HEK293 (cell line): Measurements from ENCODE around the gene SLC48A1.

ENCODE experiments used
- CTCF ChIA-PET: fragments of 350-600 bp; formaldehyde crosslinking; extraction: SDS; loops from one replicate; lab custom pipeline; 2021; ENCODE audit warnings: antibody characterized with exemption; lab: Yijun Ruan, JAX
- POLR2A ChIA-PET: fragments of 300-600 bp; formaldehyde crosslinking; extraction: SDS; loops from one replicate; lab custom pipeline; 2020; ENCODE audit warnings: antibody characterized with exemption, inconsistent platforms; lab: Yijun Ruan, JAX
- H3K27ac ChIP-seq: fragments of 200-500 bp; sonication (Bioruptor generic); 2 replicates; pipeline ENCODE4 v1.5.1; 2014; ENCODE audit warnings: low read depth, low read length, control low read depth, inconsistent platforms; ENCODE audit errors: extremely low read depth
- H3K36me3 ChIP-seq, 2 experiments: fragments of 200-500 bp in 1 of 2; sonication (Bioruptor generic) in 1 of 2; 1 replicate in 1 of 2; 2 replicates in 1 of 2; pipeline ENCODE4 v1.5.1; 2014 to 2017; ENCODE audit warnings: inconsistent platforms in 2 of 2, low read length in 2 of 2; ENCODE audit not compliant: control insufficient read depth in 2 of 2, insufficient read depth in 1 of 2
- H3K4me1 ChIP-seq: fragments of 200-500 bp; sonication (Bioruptor generic); 2 replicates; pipeline ENCODE4 v1.5.1; 2014; ENCODE audit warnings: mild to moderate bottlenecking, low read length, inconsistent platforms; ENCODE audit not compliant: control insufficient read depth, insufficient read depth
- H3K4me3 ChIP-seq: 2 replicates; pipeline ENCODE4 v1.5.1; 2011; ENCODE audit warnings: low read depth, mild to moderate bottlenecking, control low read depth, low read length, moderate library complexity
- H3K9me3 ChIP-seq: fragments of 200-500 bp; sonication (Bioruptor generic); 2 replicates; pipeline ENCODE4 v1.5.1; 2014; ENCODE audit warnings: low read depth, low read length, inconsistent platforms; ENCODE audit not compliant: control insufficient read depth, insufficient read depth
- KLF9 ChIP-seq: fragments of 450-650 bp; formaldehyde crosslinking; IDR thresholded peaks from 2 replicates; pipeline ENCODE4 v1.5.1; 2016; ENCODE audit warnings: missing biosample characterization, missing genetic modification characterization, low read depth
- YY2 ChIP-seq: fragments of 450-650 bp; formaldehyde crosslinking; IDR thresholded peaks from 2 replicates; pipeline ENCODE4 v1.5.1; 2016; ENCODE audit warnings: missing biosample characterization, missing genetic modification characterization
- ZBTB21 ChIP-seq: fragments of 450-650 bp; formaldehyde crosslinking; IDR thresholded peaks from 2 replicates; pipeline ENCODE4 v1.5.1; 2017; ENCODE audit warnings: missing biosample characterization, missing genetic modification characterization
- ZNF112 ChIP-seq: fragments of 450-650 bp; formaldehyde crosslinking; IDR thresholded peaks from 2 replicates; pipeline ENCODE4 v1.5.0; 2017; ENCODE audit warnings: missing biosample characterization, missing genetic modification characterization
- ZNF146 ChIP-seq: fragments of 450-650 bp; formaldehyde crosslinking; IDR thresholded peaks from 2 replicates; pipeline ENCODE4 v1.5.1; 2016; ENCODE audit warnings: missing biosample characterization, missing genetic modification characterization
- ZNF174 ChIP-seq: fragments of 450-650 bp; formaldehyde crosslinking; IDR thresholded peaks from 2 replicates; pipeline ENCODE4 v1.5.0; 2017; ENCODE audit warnings: missing biosample characterization, mild to moderate bottlenecking, missing genetic modification characterization
- ZNF292 ChIP-seq: fragments of 450-650 bp; formaldehyde crosslinking; IDR thresholded peaks from 2 replicates; pipeline ENCODE4 v1.5.1; 2016; ENCODE audit warnings: low read depth, missing biosample characterization, missing genetic modification characterization, borderline replicate concordance
- ZNF335 ChIP-seq: fragments of 450-650 bp; formaldehyde crosslinking; conservative IDR thresholded peaks from 2 replicates; pipeline ENCODE4 v1.5.1; 2016; ENCODE audit warnings: missing biosample characterization, missing genetic modification characterization
- ZNF426 ChIP-seq: fragments of 450-650 bp; formaldehyde crosslinking; IDR thresholded peaks from 2 replicates; pipeline ENCODE4 v1.5.1; 2017; ENCODE audit warnings: missing biosample characterization, missing genetic modification characterization, mild to moderate bottlenecking, inconsistent platforms, moderate library complexity
- ZNF558 ChIP-seq: fragments of 450-650 bp; formaldehyde crosslinking; IDR thresholded peaks from 2 replicates; pipeline ENCODE4 v1.5.1; 2016; ENCODE audit warnings: missing biosample characterization, missing genetic modification characterization
- ZNF585B ChIP-seq: fragments of 450-650 bp; formaldehyde crosslinking; IDR thresholded peaks from 2 replicates; pipeline ENCODE4 v1.5.1; 2016; ENCODE audit warnings: missing biosample characterization, missing genetic modification characterization
- ZNF629 ChIP-seq: fragments of 450-650 bp; formaldehyde crosslinking; IDR thresholded peaks from 2 replicates; pipeline ENCODE4 v1.5.1; 2017; ENCODE audit warnings: missing biosample characterization, missing genetic modification characterization
- ZSCAN23 ChIP-seq: fragments of 450-650 bp; formaldehyde crosslinking; IDR thresholded peaks from 2 replicates; pipeline ENCODE4 v1.5.1; 2016; ENCODE audit warnings: missing biosample characterization, missing genetic modification characterization
- TF ChIP-seq, protein P1 (sequence below): fragments of 450-650 bp; formaldehyde crosslinking; optimal IDR thresholded peaks from 2 replicates; pipeline ENCODE3; 2016; ENCODE audit warnings: missing biosample characterization, mild to moderate bottlenecking, missing genetic modification characterization
- TF ChIP-seq, protein P2 (sequence below): fragments of 450-650 bp; formaldehyde crosslinking; IDR thresholded peaks from 2 replicates; pipeline ENCODE4 v1.5.0; 2017; ENCODE audit warnings: missing biosample characterization, missing genetic modification characterization, borderline replicate concordance
- TF ChIP-seq, protein P3 (sequence below): fragments of 450-650 bp; formaldehyde crosslinking; IDR thresholded peaks from 2 replicates; pipeline ENCODE4 v1.5.1; 2016; ENCODE audit warnings: missing biosample characterization, missing genetic modification characterization
- TF ChIP-seq, protein P4 (sequence below): fragments of 450-650 bp; IDR thresholded peaks from 2 replicates; pipeline ENCODE4 v1.5.1; 2018; ENCODE audit warnings: missing biosample characterization, missing genetic modification characterization
- TF ChIP-seq, protein P5 (sequence below): fragments of 450-650 bp; formaldehyde crosslinking; IDR thresholded peaks from 2 replicates; pipeline ENCODE4 v1.5.1; 2016; ENCODE audit warnings: missing biosample characterization, missing genetic modification characterization
- TF ChIP-seq, protein P6 (sequence below): fragments of 450-650 bp; formaldehyde crosslinking; IDR thresholded peaks from 2 replicates; pipeline ENCODE4 v1.5.1; 2016; ENCODE audit warnings: missing biosample characterization, missing genetic modification characterization

SLC48A1 gene

DNA sequence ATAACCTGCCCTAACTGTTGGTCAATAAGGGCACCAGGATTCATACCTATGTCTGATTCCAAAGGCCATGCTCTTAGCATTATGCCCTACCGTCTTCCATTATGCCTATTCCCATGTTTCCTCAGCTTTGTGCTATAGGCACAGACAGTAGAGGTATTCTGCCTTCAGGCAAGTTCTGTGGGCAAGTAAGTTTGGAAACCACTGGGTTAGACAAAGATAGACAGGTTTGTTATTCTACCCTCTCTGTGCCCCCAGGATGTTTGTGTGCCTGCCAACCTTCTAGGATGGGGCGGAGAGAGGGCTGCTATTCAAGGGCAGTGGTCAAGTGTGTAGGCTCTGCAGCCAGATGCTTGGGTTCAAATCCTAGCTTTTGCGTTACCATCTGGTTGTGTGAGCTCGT is 18.9 kb upstream of the SLC48A1 start (continued):
- no peak for TF ChIP-seq ZNF558 (tag by site-specific recombination)
- TF ChIP-seq, protein P1, sequence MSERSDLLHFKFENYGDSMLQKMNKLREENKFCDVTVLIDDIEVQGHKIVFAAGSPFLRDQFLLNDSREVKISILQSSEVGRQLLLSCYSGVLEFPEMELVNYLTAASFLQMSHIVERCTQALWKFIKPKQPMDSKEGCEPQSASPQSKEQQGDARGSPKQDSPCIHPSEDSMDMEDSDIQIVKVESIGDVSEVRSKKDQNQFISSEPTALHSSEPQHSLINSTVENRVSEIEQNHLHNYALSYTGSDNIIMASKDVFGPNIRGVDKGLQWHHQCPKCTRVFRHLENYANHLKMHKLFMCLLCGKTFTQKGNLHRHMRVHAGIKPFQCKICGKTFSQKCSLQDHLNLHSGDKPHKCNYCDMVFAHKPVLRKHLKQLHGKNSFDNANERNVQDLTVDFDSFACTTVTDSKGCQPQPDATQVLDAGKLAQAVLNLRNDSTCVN (tag by site-specific recombination): no peak
- TF ChIP-seq ZSCAN23 (tag by site-specific recombination): no peak
- no peak for TF ChIP-seq ZNF174 (tag by site-specific recombination)
- no peak for TF ChIP-seq ZNF112 (tag by site-specific recombination)

DNA sequence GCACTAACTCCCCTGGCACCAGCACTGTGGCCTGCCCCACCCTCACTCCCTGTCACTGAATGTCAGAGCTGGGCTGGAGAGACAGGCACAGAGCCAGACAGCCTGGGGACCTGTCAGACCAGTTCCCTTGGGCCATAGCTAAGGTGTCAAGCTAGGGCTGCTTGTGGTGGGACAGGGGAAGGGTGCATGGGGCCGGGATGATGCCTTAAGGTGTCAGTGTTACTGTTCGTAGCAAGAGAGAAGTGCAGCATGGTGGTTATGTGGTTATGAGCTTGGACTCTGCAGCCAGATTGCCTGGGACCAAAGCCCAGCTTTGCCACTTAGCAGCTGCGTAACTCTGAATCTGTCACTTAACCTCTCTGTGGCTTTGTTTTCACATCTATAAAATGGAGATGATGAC is 18.2 kb upstream of the SLC48A1 start:
- ChIA-PET CTCF (interaction anchor here (1.1 to 14.1 kb wide), 8 partner anchors 13 to 84 kb away, joined by 4 to 241 read pairs (median 8); partner anchors contain the start of gene SLC48A1), POLR2A (interaction anchor here (1.0 to 1.3 kb wide), 2 partner anchors 12 to 25 kb away, joined by 3 to 5 read pairs; no protein-coding TSS in a partner anchor)
- Histone ChIP-seq H3K27ac (no peak overlapping the region), H3K4me3 (no peak overlapping the region), H3K4me1 (peaks cover 7% of the 10 kb centered on the region; the same call in 1 of the 2 replicates), H3K9me3 (no peaks in the 10 kb centered on the region), H3K36me3 (no peaks in the 10 kb centered on the region)
- TF ChIP-seq ZNF585B (tag by site-specific recombination) (no peak), ZNF629 (no peak), ZBTB21 (tag by site-specific recombination) (no peak), ZNF335 (tag by site-specific recombination) (0 out of 2 replicates have a peak, but pooled peaks have one; percentile 24), ZNF146 (tag by site-specific recombination) (no peak)
- TF ChIP-seq, protein P2, sequence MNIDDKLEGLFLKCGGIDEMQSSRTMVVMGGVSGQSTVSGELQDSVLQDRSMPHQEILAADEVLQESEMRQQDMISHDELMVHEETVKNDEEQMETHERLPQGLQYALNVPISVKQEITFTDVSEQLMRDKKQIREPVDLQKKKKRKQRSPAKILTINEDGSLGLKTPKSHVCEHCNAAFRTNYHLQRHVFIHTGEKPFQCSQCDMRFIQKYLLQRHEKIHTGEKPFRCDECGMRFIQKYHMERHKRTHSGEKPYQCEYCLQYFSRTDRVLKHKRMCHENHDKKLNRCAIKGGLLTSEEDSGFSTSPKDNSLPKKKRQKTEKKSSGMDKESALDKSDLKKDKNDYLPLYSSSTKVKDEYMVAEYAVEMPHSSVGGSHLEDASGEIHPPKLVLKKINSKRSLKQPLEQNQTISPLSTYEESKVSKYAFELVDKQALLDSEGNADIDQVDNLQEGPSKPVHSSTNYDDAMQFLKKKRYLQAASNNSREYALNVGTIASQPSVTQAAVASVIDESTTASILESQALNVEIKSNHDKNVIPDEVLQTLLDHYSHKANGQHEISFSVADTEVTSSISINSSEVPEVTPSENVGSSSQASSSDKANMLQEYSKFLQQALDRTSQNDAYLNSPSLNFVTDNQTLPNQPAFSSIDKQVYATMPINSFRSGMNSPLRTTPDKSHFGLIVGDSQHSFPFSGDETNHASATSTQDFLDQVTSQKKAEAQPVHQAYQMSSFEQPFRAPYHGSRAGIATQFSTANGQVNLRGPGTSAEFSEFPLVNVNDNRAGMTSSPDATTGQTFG (tag by site-specific recombination): no peak
- TF ChIP-seq, protein P3, sequence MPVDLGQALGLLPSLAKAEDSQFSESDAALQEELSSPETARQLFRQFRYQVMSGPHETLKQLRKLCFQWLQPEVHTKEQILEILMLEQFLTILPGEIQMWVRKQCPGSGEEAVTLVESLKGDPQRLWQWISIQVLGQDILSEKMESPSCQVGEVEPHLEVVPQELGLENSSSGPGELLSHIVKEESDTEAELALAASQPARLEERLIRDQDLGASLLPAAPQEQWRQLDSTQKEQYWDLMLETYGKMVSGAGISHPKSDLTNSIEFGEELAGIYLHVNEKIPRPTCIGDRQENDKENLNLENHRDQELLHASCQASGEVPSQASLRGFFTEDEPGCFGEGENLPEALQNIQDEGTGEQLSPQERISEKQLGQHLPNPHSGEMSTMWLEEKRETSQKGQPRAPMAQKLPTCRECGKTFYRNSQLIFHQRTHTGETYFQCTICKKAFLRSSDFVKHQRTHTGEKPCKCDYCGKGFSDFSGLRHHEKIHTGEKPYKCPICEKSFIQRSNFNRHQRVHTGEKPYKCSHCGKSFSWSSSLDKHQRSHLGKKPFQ (tag by site-specific recombination): no peak

DNA sequence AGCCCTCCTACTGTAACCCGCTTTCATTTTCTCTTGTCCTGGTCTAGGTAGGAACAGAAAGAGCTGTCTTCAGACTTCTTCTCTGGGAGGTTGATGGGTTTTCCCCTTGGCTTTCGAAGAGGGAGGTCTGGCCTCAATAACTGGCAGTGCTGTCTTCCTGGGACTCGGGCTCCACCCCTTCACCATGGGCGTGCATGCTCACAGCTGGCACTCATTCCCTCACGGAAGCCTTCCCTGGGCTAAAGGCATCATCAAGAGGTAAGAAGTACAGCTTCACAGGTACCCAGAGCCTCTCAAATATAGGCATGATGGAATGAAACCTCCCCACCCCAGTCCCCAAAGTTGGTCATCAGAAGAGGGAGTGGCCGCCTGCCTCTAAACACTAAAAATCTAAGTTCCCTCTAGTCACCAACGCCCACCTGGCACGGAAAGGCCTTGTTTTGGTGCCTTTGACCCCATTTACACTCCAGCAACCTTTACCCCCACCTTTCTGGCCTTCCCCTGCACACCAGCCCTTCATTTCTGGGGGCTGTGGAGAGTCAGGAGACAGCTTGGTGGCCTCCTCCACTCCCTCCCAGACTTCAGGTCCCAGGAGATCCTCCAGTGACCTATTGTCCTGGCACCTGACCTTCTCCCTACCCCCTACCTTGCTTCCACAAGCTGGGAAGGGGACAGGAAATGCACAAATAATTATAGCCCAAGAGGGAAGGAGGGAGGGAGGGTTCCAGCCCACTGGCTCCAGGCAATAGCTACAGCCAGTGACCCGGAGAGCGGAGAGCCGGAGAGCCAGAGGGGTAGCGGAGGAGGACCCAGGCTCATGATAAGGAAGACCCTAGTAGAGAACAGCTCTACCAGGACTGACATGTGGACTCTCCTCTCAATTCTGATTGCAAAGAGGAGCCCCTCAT is 17.1 kb upstream of the SLC48A1 start:
- H3K4me1 ChIP-seq: peaks cover 7% of the 10 kb centered on the region; the same call in 1 of the 2 replicates
- no peak overlapping the region for H3K27ac ChIP-seq
- CTCF ChIA-PET: interaction anchor here (1.1 to 14.1 kb wide), 7 partner anchors 12 to 82 kb away, joined by 4 to 241 read pairs (median 11); partner anchors contain the start of gene SLC48A1
- TF ChIP-seq, protein P4, sequence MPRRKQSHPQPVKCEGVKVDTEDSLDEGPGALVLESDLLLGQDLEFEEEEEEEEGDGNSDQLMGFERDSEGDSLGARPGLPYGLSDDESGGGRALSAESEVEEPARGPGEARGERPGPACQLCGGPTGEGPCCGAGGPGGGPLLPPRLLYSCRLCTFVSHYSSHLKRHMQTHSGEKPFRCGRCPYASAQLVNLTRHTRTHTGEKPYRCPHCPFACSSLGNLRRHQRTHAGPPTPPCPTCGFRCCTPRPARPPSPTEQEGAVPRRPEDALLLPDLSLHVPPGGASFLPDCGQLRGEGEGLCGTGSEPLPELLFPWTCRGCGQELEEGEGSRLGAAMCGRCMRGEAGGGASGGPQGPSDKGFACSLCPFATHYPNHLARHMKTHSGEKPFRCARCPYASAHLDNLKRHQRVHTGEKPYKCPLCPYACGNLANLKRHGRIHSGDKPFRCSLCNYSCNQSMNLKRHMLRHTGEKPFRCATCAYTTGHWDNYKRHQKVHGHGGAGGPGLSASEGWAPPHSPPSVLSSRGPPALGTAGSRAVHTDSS (tag by site-specific recombination): no peak
- no peak for TF ChIP-seq KLF9 (tag by site-specific recombination)
- no peak for TF ChIP-seq YY2 (tag by site-specific recombination)
- TF ChIP-seq, protein P5, sequence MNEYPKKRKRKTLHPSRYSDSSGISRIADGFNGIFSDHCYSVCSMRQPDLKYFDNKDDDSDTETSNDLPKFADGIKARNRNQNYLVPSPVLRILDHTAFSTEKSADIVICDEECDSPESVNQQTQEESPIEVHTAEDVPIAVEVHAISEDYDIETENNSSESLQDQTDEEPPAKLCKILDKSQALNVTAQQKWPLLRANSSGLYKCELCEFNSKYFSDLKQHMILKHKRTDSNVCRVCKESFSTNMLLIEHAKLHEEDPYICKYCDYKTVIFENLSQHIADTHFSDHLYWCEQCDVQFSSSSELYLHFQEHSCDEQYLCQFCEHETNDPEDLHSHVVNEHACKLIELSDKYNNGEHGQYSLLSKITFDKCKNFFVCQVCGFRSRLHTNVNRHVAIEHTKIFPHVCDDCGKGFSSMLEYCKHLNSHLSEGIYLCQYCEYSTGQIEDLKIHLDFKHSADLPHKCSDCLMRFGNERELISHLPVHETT (tag by site-specific recombination): no peak
- TF ChIP-seq, protein P3 (tag by site-specific recombination): no peak
- TF ChIP-seq ZNF292 (tag by site-specific recombination): no peak
- TF ChIP-seq, protein P6, sequence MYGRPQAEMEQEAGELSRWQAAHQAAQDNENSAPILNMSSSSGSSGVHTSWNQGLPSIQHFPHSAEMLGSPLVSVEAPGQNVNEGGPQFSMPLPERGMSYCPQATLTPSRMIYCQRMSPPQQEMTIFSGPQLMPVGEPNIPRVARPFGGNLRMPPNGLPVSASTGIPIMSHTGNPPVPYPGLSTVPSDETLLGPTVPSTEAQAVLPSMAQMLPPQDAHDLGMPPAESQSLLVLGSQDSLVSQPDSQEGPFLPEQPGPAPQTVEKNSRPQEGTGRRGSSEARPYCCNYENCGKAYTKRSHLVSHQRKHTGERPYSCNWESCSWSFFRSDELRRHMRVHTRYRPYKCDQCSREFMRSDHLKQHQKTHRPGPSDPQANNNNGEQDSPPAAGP (tag by site-specific recombination): no peak
- no peak for TF ChIP-seq ZNF426 (tag by site-specific recombination)

More for the DNA sequence above, 17.1 kb upstream of the SLC48A1 start:
- Histone ChIP-seq H3K4me3 (no peak overlapping the region), H3K9me3 (no peaks in the 10 kb centered on the region), H3K36me3 (no peaks in the 10 kb centered on the region)
- POLR2A ChIA-PET: interaction anchor here (0.7 to 1.0 kb wide), 3 partner anchors 11 to 52 kb away, joined by 3 to 4 read pairs (median 3); no protein-coding TSS in a partner anchor
